Activated naive CD8-positive, alpha-beta T cell treated with anti-CD3 and anti-CD28 coated beads, Interleukin-2, amount 10 ng/mL, durations not matched to agents 7 days and 5 days (primary cell): ENCODE data around the gene USP3. TPM values are rescaled to one million over a fixed set of nuclear protein-coding genes. Genes with fewer than 3 reads are reported as not detected.

Source experiments
- ATAC-seq: fragments of 150-1000 bp; cut with Tn5 transposase; one replicate; pipeline ENCODE4 v1.10.0; 2021; ENCODE audit warnings: low read depth, moderate library complexity
- POLR2A ChIA-PET: fragments of 350-600 bp; sonication (Branson Sonifier 250); formaldehyde crosslinking; loops from one replicate; lab custom pipeline; 2021; ENCODE audit warnings: antibody characterized with exemption; lab: Charles Lee
- DNase-seq: peaks from one replicate; pipeline ENCODE4 v3.0.0; 2021
- H3K27ac Mint-ChIP-seq: one replicate; pipeline ENCODE4 v1.8.0; 2022; ENCODE audit warnings: mild to moderate bottlenecking, mixed read lengths
- H3K27me3 Mint-ChIP-seq: one replicate; pipeline ENCODE4 v1.8.0; 2022; ENCODE audit warnings: mild to moderate bottlenecking, moderate library complexity, mixed read lengths
- H3K36me3 Mint-ChIP-seq: one replicate; pipeline ENCODE4 v1.8.0; 2021; ENCODE audit warnings: mild to moderate bottlenecking, mixed read lengths
- H3K4me1 Mint-ChIP-seq: one replicate; pipeline ENCODE4 v1.8.0; 2021; ENCODE audit warnings: mixed read lengths
- H3K4me3 Mint-ChIP-seq: one replicate; pipeline ENCODE4 v1.8.0; 2022; ENCODE audit warnings: mild to moderate bottlenecking, moderate library complexity, mixed read lengths
- H3K9me3 Mint-ChIP-seq: one replicate; pipeline ENCODE4 v1.8.0; 2021; ENCODE audit warnings: mixed read lengths
- total RNA-seq, 2 experiments: library from RNA; stranded (reverse); gene quantifications; one replicate each; pipeline ENCODE4 v1.2.3, GENCODE V29; 2021

The USP3 gene
- total RNA-seq, 2 experiments from 2014 or later = 75.6 to 83.1 TPM

DNA sequence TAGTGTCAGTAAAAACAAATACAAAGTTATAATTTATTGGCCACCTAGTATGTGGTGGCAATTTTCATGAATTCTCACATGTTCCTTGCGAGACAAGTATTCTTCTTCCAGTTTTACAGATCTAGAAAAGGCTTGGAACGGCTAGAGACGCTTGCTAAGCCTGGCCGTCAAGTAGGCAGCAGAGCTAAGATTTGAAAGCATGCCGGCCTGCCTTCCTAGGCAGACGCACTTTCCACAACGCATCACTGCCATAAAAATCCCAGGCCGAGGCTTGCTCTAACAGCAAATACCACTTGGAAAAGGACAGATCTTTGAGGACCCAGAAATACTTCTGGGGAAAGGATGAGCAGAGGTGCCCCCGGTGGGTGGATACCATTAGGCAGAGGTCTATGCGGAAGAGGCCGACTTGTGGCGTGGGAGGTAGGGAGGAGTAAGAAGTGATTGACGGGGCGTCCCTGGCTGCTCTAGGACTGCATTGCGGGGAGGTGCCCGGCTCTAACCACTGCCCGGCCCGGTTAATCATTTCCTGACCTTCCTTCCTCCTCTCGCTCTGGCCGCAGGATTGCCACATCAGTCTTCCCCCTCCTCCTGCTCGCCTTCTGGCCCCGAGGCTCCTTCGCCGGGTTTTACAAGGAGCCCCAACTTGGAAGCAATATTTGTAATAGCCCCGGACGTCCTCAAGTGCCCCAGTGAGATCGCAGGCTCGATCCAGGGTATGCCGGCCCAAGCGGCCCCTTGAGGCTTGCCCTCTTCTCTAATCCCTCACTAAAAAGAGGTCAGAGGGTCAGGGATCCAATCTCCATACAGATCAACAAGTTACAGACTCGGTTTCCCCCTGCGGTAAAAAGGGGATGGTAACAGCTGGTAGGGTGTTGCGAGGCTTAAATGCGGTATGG, 1.3 kb upstream of the USP3 start:
- H3K27me3 Mint-ChIP-seq = no peaks in the 10 kb centered on the region
- POLR2A ChIA-PET = interaction anchor here (0.6 to 4.9 kb wide), 12 partner anchors 7 to 847 kb away, joined by 3 to 52 read pairs (median 8); partner anchors contain the start of gene RPS27L
- H3K4me3 Mint-ChIP-seq = peak overlapping the region; percentile 79
- peaks cover 50% of the 10 kb centered on the region for H3K4me1 Mint-ChIP-seq
- H3K9me3 Mint-ChIP-seq = no peaks in the 10 kb centered on the region
- peak overlapping the region; percentile 92 for H3K27ac Mint-ChIP-seq
- ATAC-seq (peak; percentile 48), DNase-seq (peak; percentile 74)
- H3K36me3 Mint-ChIP-seq = peaks cover 2% of the 10 kb centered on the region

DNA sequence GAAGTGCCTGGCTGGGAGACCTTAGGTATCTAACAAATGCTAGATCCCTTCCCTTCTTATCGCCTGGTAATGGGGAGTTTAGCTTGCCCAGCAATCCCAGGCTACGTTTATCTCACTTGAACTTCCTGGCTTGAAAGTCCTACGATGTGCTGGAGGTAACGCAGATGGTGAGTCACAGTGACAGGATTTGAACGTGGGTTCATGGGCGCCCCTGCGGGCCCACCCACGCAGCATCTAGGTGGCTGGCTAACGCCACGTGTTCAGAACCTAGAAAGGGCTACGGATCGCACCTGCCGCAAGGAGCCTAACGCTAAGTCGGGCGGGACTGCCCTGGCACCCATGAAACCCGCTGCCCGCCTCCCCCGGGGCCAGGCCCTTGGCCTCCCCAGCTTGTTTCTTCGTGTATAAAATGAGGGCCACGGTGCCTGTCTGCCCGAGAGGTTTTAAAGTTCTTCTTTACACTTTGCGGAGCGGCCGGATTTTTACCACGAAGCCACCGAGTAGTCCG, 600 bp upstream of the USP3 start:
- H3K27me3 Mint-ChIP-seq = no peaks in the 10 kb centered on the region
- ATAC-seq = peak; percentile 55
- H3K4me1 Mint-ChIP-seq = peaks cover 57% of the 10 kb centered on the region

DNA sequence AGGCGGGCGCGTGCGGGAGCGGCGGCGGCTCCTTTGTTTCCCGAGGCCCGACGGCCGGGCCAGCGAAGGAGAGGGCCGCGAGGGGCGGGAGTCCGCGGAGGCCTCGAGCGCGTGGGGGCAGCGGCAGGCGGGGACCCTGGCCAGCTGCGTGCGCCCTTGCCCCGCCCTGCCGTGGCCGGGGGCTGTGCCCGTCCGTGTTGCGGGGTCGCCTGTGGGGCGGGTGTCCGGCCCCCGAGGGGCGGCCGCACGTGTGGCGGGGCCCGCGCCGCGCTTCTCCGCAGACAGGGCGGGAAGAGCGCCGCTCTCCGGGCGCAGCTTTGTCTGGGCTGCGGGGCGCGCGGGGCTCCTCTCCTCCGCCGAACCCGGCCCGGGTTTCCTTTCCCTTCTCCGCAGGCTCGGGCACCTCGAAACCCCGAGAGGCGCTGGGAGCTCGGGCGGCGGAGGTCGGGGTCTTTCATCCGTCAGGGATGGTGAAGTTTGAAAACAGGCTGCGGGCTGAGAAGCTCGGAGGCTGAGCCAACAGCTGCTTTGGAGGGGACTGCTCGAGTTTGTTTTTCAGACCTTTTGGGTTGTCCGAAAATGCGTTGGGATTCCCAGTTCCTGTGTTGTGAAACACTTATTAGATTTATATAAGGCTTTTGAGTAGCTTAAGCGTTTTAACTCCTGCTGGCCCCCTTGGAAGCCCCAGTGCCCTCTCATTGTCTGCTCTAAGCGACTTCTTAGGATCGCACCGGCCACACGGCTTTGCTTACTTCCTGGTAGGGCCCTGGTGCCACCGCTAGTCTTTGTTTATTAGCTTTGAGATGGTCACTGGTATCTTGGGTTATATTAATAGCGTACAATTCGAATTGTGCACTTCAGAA, 817 bp downstream of the USP3 start:
- ATAC-seq (peak; percentile 4), DNase-seq (peak; percentile 72)
- H3K4me1 Mint-ChIP-seq = peaks cover 58% of the 10 kb centered on the region
- H3K27ac Mint-ChIP-seq = peak overlapping the region; percentile 90
- POLR2A ChIA-PET = interaction anchor here (0.6 to 4.9 kb wide), 16 partner anchors 9 to 658 kb away, joined by 3 to 52 read pairs (median 8); partner anchors contain the start of genes FBXL22 and PPIB
- H3K36me3 Mint-ChIP-seq = peaks cover 2% of the 10 kb centered on the region
- no peaks in the 10 kb centered on the region for H3K9me3 Mint-ChIP-seq
- no peaks in the 10 kb centered on the region for H3K27me3 Mint-ChIP-seq
- H3K4me3 Mint-ChIP-seq = peak overlapping the region; percentile 96

More for the DNA sequence above, 600 bp upstream of the USP3 start:
- Mint-ChIP-seq H3K9me3 (no peaks in the 10 kb centered on the region), H3K4me3 (peak overlapping the region; percentile 79), H3K27ac (peak overlapping the region; percentile 92), H3K36me3 (peaks cover 2% of the 10 kb centered on the region)
- POLR2A ChIA-PET = interaction anchor here (0.6 to 4.9 kb wide), 15 partner anchors 8 to 846 kb away, joined by 3 to 52 read pairs (median 6); partner anchors contain the start of genes CIAO2A and RPS27L
- no peak for DNase-seq

DNA sequence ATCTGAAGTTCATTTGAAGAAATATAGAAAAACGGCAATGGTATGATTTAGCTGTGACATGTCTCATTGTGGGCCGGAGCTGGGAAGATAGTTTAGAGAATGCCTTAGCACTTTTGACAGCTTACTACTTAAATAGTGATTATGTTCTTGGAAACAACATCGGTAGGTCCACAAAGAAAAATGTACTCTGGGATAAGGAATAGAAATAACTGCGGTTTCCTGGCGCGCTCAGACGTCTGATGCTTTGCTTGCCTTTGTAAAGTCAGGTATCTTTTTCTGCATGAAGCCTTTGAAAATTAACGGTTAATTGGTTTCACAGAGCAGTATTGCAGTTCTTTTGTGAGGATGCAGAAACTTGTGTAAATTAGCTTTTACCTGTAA, 1.4 kb downstream of the USP3 start:
- DNase-seq (no peak), ATAC-seq (no peak)
- H3K36me3 Mint-ChIP-seq = peaks cover 2% of the 10 kb centered on the region
- H3K27me3 Mint-ChIP-seq = no peaks in the 10 kb centered on the region
- H3K27ac Mint-ChIP-seq = peak overlapping the region; percentile 90
- peak overlapping the region; percentile 96 for H3K4me3 Mint-ChIP-seq
- peaks cover 59% of the 10 kb centered on the region for H3K4me1 Mint-ChIP-seq
- H3K9me3 Mint-ChIP-seq = no peaks in the 10 kb centered on the region
- POLR2A ChIA-PET = interaction anchor here (1.0 to 4.9 kb wide), 14 partner anchors 8 to 657 kb away, joined by 3 to 52 read pairs (median 12); partner anchors contain the start of genes FBXL22 and PPIB

DNA sequence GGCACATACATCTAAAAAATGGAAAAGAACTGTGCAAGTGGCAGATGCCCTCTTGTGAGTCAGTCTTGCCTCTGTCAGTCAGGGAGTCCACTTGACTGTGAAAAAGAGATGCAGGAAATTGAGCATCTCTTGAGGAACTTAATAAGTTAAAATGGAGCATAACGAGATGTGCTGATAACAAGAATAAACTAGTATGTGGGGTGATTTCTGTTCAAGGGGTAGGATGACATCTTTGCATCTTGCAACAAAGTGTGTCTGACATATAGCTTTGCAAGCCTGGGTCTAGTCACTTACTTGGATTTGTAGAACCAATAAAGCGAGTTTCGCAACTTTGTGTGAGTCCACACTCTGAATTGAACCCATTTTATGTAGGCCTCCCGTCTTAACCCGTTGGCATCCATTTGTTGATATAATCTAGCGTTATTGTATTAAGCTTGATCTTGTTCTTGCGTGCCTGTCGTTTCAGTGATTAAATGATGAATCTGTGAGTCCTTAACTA, 2.2 kb downstream of the USP3 start:
- H3K36me3 Mint-ChIP-seq = peaks cover 2% of the 10 kb centered on the region
- H3K27me3 Mint-ChIP-seq = no peaks in the 10 kb centered on the region
- ATAC-seq (no peak), DNase-seq (no peak)
- peak overlapping the region; percentile 96 for H3K4me3 Mint-ChIP-seq
- peak overlapping the region; percentile 90 for H3K27ac Mint-ChIP-seq
- POLR2A ChIA-PET = interaction anchor here (1.8 to 4.9 kb wide), 5 partner anchors 7 to 90 kb away, joined by 4 to 52 read pairs (median 12); partner anchors contain the start of gene FBXL22
- H3K9me3 Mint-ChIP-seq = no peaks in the 10 kb centered on the region
- H3K4me1 Mint-ChIP-seq = peaks cover 58% of the 10 kb centered on the region

DNA sequence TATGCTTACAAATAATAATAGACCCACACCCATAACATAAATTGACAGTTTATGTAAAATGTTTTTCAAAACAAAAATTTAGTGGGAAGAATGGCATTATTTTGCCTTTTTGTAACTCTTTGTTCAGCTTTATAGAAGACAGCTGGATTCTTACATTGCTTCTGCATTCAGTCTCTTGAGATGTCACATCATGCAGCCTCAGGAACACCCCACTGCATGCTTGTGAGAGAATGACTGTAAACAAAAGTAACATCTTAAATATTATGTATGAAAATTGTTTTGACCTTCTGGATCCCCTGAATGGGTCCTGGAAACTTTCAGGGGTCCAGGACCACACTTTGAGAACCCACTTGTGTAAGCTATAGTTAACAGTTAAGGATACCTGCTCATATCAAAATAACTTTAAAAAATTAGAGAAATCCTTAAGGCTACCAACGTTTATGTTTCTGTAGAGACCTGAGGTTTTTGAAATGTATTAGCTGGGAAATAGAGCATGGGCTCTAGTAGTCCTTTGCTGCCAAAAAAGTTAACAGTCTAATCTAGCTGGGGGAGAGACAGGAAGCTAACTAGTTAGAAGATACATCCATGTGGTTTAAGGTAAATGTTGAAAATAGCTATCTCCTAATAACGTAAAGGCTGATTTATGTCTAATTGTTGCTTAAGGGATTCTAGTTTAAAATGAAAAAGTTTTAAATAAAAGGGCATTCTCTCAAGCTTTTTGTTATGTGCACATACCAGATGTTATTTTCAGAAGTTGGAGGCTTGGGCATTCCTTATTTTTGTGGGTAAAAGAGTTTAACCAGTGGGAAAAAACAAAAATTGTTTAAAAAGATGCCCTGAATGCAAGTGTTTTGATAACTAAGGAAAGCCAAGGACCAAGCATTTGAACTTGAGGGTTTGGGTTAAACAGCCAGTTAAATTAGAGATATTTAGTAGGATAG, 3.8 kb downstream of the USP3 start:
- Mint-ChIP-seq H3K36me3 (peaks cover 2% of the 10 kb centered on the region), H3K9me3 (no peaks in the 10 kb centered on the region), H3K4me1 (peaks cover 56% of the 10 kb centered on the region), H3K27ac (no peak overlapping the region), H3K27me3 (no peaks in the 10 kb centered on the region), H3K4me3 (peak overlapping the region; percentile 38)
- POLR2A ChIA-PET = interaction anchor here (1.7 to 4.9 kb wide), 2 partner anchors 12 to 92 kb away, joined by 5 to 52 read pairs; no protein-coding TSS in a partner anchor
- ATAC-seq (no peak), DNase-seq (no peak)

DNA sequence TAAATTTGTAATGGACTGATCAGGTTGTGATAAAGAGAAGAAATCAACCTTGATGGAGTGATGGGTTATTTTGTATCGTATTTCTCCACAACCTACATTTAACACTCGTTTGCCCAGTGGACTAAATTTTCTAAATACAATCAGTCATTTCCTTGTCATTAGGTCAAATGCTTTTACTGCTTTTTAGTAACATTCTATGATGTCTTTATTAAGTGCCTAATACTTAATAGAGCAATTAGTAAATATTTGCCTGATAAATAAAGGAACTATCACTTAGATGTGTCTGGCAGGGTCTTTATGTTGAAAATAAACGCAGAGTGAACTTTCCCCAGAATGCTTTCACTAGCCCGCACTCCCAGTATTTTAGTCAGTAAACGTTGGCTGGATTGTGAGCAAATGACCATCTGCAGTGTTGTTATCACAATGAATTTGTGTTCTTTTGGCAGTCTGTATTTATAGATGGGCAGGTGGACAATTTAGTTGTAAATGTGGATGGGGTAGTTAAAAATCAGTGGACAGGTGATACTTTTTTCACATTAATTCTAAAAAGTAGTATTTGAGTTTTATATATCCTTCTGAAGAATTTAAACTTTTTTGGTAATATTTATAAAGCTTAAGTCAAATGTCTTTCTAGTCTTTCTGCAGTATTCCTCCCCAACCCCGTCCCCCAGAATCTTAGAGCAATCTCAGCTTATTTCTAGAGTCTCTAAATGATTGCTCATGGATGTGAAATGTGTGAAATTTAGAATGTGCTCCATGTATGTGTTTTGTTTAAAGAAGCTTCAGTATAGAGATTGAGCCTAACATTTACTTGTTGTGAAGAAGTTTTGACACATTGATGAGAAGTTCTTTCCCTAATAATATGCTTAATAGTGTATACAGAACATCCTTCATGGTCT, 4.9 kb downstream of the USP3 start:
- POLR2A ChIA-PET = interaction anchor here (0.9 to 1.3 kb wide), 2 partner anchors 22 to 83 kb away, joined by 3 read pairs; no protein-coding TSS in a partner anchor
- ATAC-seq (no peak), DNase-seq (no peak)
- H3K27ac Mint-ChIP-seq = no peak overlapping the region
- no peaks in the 10 kb centered on the region for H3K9me3 Mint-ChIP-seq
- peak overlapping the region; percentile 7 for H3K4me3 Mint-ChIP-seq
- H3K36me3 Mint-ChIP-seq = peaks cover 2% of the 10 kb centered on the region
- H3K27me3 Mint-ChIP-seq = no peaks in the 10 kb centered on the region
- H3K4me1 Mint-ChIP-seq = peaks cover 52% of the 10 kb centered on the region

DNA sequence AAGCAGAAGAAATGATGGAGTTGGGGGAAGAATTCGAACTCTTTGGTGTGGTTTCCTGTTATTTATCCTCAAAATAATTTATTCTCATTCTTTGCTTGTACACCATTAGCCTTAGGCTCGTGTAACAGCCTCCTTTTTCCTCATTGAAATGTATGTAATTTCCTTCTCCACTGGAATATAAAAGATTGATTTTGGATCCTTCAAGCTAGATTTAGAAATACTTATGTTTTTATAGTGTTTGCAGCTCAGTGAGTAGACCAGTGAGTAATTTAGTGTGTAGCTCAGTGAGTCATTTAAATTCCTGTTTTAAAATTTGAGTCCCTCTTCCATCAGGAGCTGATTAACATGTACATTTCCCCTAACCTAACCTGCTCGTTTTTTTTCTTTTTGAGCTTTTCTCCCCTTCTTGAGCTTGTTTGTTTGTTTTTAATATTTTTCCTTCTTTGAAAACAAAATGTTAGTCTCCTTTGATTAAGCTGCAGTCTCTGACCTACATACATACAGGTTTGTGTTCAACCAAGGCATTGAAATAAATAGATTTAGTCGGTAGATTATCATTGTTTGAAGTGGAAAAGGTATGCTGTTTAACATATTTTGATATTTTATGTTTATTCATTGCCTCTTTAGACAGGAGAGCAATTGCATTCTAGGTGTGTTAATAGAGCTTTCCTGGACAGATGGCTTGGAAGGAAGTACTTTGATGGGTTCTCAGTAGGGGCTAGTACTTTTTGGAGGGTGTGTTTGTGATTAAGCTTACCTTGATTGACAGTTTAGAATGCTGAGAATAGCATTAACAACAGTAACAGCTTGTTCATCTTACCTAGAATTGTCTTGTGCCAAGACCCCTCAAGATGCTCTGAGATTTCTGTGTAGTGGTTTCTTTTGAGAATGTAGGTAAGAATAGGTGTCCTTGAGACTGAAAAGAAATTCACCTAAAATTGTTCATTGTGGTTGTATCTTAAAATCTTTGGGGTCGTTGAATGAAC, 5.9 kb downstream of the USP3 start:
- ATAC-seq (peak; percentile 25), DNase-seq (no peak)
- peak overlapping the region; percentile 15 for H3K27ac Mint-ChIP-seq
- no peaks in the 10 kb centered on the region for H3K9me3 Mint-ChIP-seq
- POLR2A ChIA-PET = interaction anchor here (0.8 to 1.3 kb wide), 3 partner anchors 15 to 82 kb away, joined by 3 read pairs; no protein-coding TSS in a partner anchor
- H3K27me3 Mint-ChIP-seq = no peaks in the 10 kb centered on the region
- H3K36me3 Mint-ChIP-seq = peaks cover 2% of the 10 kb centered on the region
- H3K4me3 Mint-ChIP-seq = peak overlapping the region; percentile 51
- H3K4me1 Mint-ChIP-seq = peaks cover 59% of the 10 kb centered on the region

DNA sequence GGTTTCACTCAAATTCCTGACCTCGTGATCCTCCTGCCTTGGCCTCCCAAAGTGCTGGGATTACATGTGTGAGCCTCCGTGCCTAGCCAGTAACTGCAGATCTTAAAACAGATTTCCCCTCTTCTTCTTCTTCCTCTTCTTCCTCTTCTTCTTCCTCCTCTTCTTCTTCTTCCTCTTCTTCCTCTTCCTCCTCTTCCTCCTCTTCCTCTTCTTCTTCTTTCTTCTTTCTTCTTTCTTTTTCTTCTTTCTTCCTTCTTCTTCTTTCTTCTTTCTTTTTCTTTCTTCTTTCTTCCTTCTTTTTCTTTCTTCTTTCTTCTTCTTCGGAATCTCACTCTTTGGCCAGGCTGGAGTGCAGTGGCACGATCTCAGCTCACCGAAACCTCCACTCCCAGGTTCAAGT, 7.8 kb downstream of the USP3 start:
- peak overlapping the region; percentile 57 for H3K27ac Mint-ChIP-seq
- H3K27me3 Mint-ChIP-seq = no peaks in the 10 kb centered on the region

DNA sequence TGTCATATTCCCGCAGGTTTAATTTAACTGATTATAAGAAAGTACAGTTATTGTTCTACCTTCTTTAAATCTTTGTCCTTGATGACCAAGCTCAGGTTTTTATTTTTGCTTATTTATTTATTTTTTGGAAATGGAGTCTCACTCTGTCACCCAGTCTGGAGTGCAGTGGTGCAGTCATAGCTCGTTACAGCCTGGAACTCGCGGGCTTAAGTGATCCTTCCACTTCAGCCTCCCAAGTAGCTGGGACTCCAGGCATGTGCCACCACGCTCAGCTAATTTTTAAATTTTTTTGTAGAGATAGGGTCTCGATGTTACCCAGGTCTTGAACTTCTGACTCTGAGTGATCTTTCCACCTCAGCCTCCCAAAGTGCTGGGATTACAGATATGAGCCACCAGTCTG, 8.9 kb downstream of the USP3 start:
- Mint-ChIP-seq H3K27ac (no peak overlapping the region), H3K4me3 (no peak overlapping the region), H3K4me1 (peaks cover 61% of the 10 kb centered on the region), H3K9me3 (no peaks in the 10 kb centered on the region), H3K27me3 (no peaks in the 10 kb centered on the region), H3K36me3 (peaks cover 2% of the 10 kb centered on the region)
- POLR2A ChIA-PET = interaction anchor here (0.8 to 2.8 kb wide), 3 partner anchors 8 to 16 kb away, joined by 3 to 12 read pairs (median 3); partner anchors contain the start of gene USP3
- ATAC-seq = no peak
- DNase-seq = no peak

More for the DNA sequence above, 7.8 kb downstream of the USP3 start:
- peaks cover 2% of the 10 kb centered on the region for H3K36me3 Mint-ChIP-seq
- peak overlapping the region; percentile 20 for H3K4me3 Mint-ChIP-seq
- DNase-seq (no peak), ATAC-seq (no peak)
- H3K4me1 Mint-ChIP-seq = peaks cover 59% of the 10 kb centered on the region
- no peaks in the 10 kb centered on the region for H3K9me3 Mint-ChIP-seq
- POLR2A ChIA-PET = no interaction called here
